Activated CD8-positive, alpha-beta T cell treated with anti-CD3 and anti-CD28 coated beads for 36 hours (primary cell): ENCODE data around the gene TSR3. TPM values are rescaled to one million over a fixed set of nuclear protein-coding genes. Genes with fewer than 3 reads are reported as not detected.
"Not testable (repeated sequence)": the region's sequence is repeated elsewhere in the genome, so short reads cannot be mapped to it uniquely, and the experiment has no call there.

ENCODE experiments used
- ATAC-seq: fragments of 200-7000 bp; cut with Tn5 transposase; one replicate; pipeline ENCODE4 v1.10.0; 2021; ENCODE audit warnings: mild to moderate bottlenecking, moderate library complexity
- CTCF ChIA-PET: fragments of 350-600 bp; sonication (Branson Sonifier 250); formaldehyde crosslinking; loops from one replicate; lab custom pipeline; 2021; ENCODE audit warnings: antibody characterized with exemption; lab: Charles Lee
- POLR2A ChIA-PET: fragments of 350-600 bp; sonication (Branson Sonifier 250); formaldehyde crosslinking; loops from one replicate; lab custom pipeline; 2021; ENCODE audit warnings: antibody characterized with exemption; lab: Charles Lee
- DNase-seq: peaks from one replicate; pipeline ENCODE4 v3.0.0-alpha.2; 2020
- H3K27ac Mint-ChIP-seq: one replicate; pipeline ENCODE4 v1.8.0; 2021; ENCODE audit warnings: mild to moderate bottlenecking, mixed read lengths
- H3K27me3 Mint-ChIP-seq: one replicate; pipeline ENCODE4 v1.8.0; 2021; ENCODE audit warnings: mixed read lengths
- H3K36me3 Mint-ChIP-seq: one replicate; pipeline ENCODE4 v1.8.0; 2021; ENCODE audit warnings: low read depth, mixed read lengths
- H3K4me1 Mint-ChIP-seq: one replicate; pipeline ENCODE4 v1.8.0; 2021; ENCODE audit warnings: low read depth, mixed read lengths
- H3K4me3 Mint-ChIP-seq: one replicate; pipeline ENCODE4 v1.8.0; 2021; ENCODE audit warnings: mild to moderate bottlenecking, moderate library complexity, mixed read lengths
- H3K9me3 Mint-ChIP-seq: one replicate; pipeline ENCODE4 v1.8.0; 2021; ENCODE audit warnings: mixed read lengths
- intact Hi-C: fragments of 100-400 bp; cut with micrococcal nuclease; formaldehyde crosslinking; loops from one replicate; pipeline ENCODE4 v1.10.0; 2022
- total RNA-seq, 2 experiments: library from RNA; stranded (reverse); gene quantifications; one replicate each; pipeline ENCODE4 v1.2.3, GENCODE V29; 2021
- TF ChIP-seq, protein P1 (sequence below): fragments of 200-600 bp; IDR thresholded peaks from one replicate; pipeline ENCODE4 v1.8.0; 2022; ENCODE audit warnings: antibody characterized with exemption, mild to moderate bottlenecking

TSR3 gene
- total RNA-seq, 2 experiments from 2014 or later, result 54.7 to 57.4 TPM

- Mint-ChIP-seq H3K4me1 (peaks cover 13% of the 10 kb centered on the region), H3K36me3 (no peaks in the 10 kb centered on the region), H3K27me3 (peaks cover 18% of the 10 kb centered on the region), H3K4me3 (no peak overlapping the region), H3K9me3 (no peaks in the 10 kb centered on the region), H3K27ac (no peak overlapping the region)
- ATAC-seq (no peak), DNase-seq (no peak)
- intact Hi-C loops, result no loop called here
- CTCF ChIA-PET, result interaction anchor here (1.0 kb wide), 1 partner anchor 18 kb away, joined by 3 read pairs; no protein-coding TSS in a partner anchor
- POLR2A ChIA-PET, result interaction anchor here (1.5 kb wide), 1 partner anchor 33 kb away, joined by 3 read pairs; no protein-coding TSS in a partner anchor
- TF ChIP-seq, protein P1, sequence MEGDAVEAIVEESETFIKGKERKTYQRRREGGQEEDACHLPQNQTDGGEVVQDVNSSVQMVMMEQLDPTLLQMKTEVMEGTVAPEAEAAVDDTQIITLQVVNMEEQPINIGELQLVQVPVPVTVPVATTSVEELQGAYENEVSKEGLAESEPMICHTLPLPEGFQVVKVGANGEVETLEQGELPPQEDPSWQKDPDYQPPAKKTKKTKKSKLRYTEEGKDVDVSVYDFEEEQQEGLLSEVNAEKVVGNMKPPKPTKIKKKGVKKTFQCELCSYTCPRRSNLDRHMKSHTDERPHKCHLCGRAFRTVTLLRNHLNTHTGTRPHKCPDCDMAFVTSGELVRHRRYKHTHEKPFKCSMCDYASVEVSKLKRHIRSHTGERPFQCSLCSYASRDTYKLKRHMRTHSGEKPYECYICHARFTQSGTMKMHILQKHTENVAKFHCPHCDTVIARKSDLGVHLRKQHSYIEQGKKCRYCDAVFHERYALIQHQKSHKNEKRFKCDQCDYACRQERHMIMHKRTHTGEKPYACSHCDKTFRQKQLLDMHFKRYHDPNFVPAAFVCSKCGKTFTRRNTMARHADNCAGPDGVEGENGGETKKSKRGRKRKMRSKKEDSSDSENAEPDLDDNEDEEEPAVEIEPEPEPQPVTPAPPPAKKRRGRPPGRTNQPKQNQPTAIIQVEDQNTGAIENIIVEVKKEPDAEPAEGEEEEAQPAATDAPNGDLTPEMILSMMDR, result peak; percentile 67
Measured at GRCh38 chr16:1330260-1330914, 21.3 kb downstream of the TSR3 start.

DNA sequence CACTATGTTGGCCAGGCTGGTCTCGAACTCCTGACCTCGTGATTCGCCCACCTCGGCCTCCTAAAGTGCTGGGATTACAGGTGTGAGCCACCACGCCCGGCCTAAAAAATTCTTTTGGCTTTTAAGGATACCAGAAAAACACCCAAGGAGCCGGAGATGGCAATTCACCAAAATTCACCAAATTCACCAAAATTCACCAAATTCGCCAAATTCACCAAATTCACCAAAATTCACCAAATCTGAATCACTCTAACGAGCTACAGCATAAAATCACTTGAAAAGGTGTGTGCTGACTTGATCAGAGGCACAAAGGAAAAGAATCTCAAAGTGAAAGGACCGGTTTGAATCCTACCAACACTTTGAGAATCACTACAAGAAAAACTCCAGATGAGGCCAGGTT lies 22.7 kb downstream of the TSR3 start:
- POLR2A ChIA-PET, intact Hi-C loops, H3K27ac Mint-ChIP-seq, DNase-seq, H3K9me3 Mint-ChIP-seq, H3K4me3 Mint-ChIP-seq, H3K36me3 Mint-ChIP-seq, ATAC-seq: not testable (repeated sequence)
- Mint-ChIP-seq H3K4me1 (peaks cover 13% of the 10 kb centered on the region), H3K27me3 (peaks cover 11% of the 10 kb centered on the region)
- CTCF ChIA-PET, result interaction anchor here (1.1 to 1.2 kb wide), 2 partner anchors 9 to 20 kb away, joined by 3 to 4 read pairs; no protein-coding TSS in a partner anchor

- H3K9me3 Mint-ChIP-seq, POLR2A ChIA-PET, CTCF ChIA-PET, DNase-seq, H3K27ac Mint-ChIP-seq, intact Hi-C loops, H3K4me3 Mint-ChIP-seq, ATAC-seq: not testable (repeated sequence)
- H3K36me3 Mint-ChIP-seq, result peaks cover 12% of the 10 kb centered on the region
- H3K4me1 Mint-ChIP-seq, result peaks cover 13% of the 10 kb centered on the region
- peaks cover 11% of the 10 kb centered on the region for H3K27me3 Mint-ChIP-seq
Measured at GRCh38 chr16:1328136-1328535, 23.5 kb downstream of the TSR3 start.

DNA sequence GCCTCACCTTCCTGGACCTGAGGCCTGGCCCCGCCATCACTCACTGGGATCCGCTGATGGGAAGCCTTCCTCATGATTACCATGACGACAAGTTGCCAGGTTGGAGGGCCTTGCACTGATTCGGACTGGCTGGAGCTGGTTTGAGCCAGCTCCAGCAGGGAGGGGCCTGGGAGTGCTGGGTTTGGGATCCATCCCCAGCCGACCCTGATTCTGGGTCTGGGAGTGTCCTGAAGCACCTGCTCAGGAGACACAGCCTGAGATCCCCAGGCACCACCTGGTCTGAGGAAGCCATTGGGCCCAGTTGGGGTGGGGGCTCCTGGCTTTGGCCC lies 24.1 kb downstream of the TSR3 start:
- POLR2A ChIA-PET, result no interaction called here

DNA sequence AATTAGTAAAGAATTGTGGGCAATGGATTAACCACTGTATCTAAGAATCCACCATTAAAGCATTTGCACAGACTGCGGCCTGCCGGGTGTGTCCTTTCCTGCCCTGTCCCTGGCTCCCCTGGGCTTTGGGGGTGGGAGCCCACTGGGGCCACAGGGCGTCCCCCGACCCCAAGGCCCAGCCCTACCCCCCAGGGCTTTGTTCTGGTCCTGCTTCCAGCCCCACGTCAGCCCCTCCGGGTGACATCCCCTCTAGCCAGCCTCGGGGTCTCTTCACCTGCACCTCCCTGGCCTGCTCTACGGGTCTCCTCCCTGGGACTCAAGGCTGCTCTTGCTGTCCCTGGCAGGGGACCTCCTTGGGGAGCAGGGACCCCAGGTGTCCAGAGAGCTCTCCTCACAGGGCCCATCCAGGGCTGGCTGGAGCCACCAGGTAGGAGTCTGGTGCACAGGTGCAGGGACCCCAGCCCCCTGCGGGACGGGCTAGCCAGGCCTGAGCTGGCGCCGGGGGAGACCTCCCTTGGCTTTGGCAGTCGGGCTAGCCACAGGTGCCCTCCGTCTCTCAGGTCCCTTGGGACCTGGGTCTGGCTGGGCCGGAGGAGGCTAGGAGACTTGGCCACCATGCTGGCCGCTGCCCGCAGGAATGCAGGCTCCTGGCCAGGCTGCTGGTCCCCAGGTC lies 24.6 kb downstream of the TSR3 start:
- peaks cover 8% of the 10 kb centered on the region for H3K4me1 Mint-ChIP-seq
- TF ChIP-seq, protein P1, result no peak
- no peak overlapping the region for H3K27ac Mint-ChIP-seq
- no peak for ATAC-seq
- no peak overlapping the region for H3K4me3 Mint-ChIP-seq
- intact Hi-C loops, result no loop called here
- no peak for DNase-seq
- no peaks in the 10 kb centered on the region for H3K9me3 Mint-ChIP-seq
- peaks cover 12% of the 10 kb centered on the region for H3K36me3 Mint-ChIP-seq
- peaks cover 6% of the 10 kb centered on the region for H3K27me3 Mint-ChIP-seq
- CTCF ChIA-PET, result no interaction called here
- POLR2A ChIA-PET, result interaction anchor here (1.1 to 1.4 kb wide), 2 partner anchors 13 to 16 kb away, joined by 4 read pairs; no protein-coding TSS in a partner anchor

More for the DNA sequence above, 24.1 kb downstream of the TSR3 start:
- no peak for DNase-seq
- no peak overlapping the region for H3K27ac Mint-ChIP-seq
- ATAC-seq, result no peak
- H3K36me3 Mint-ChIP-seq, result peaks cover 12% of the 10 kb centered on the region
- intact Hi-C loops, result no loop called here
- peaks cover 11% of the 10 kb centered on the region for H3K4me1 Mint-ChIP-seq
- TF ChIP-seq, protein P1, result no peak
- no peaks in the 10 kb centered on the region for H3K9me3 Mint-ChIP-seq
- peaks cover 9% of the 10 kb centered on the region for H3K27me3 Mint-ChIP-seq
- CTCF ChIA-PET, result no interaction called here
- H3K4me3 Mint-ChIP-seq, result no peak overlapping the region

- peaks cover 3% of the 10 kb centered on the region for H3K4me1 Mint-ChIP-seq
- intact Hi-C loops, result no loop called here
- H3K36me3 Mint-ChIP-seq, result peaks cover 12% of the 10 kb centered on the region
- DNase-seq (no peak), ATAC-seq (no peak)
- no peak overlapping the region for H3K4me3 Mint-ChIP-seq
- H3K9me3 Mint-ChIP-seq, result no peaks in the 10 kb centered on the region
- POLR2A ChIA-PET, result interaction anchor here (0.6 to 1.4 kb wide), 4 partner anchors 13 to 18 kb away, joined by 3 to 4 read pairs (median 4); no protein-coding TSS in a partner anchor
- CTCF ChIA-PET, result no interaction called here
- H3K27me3 Mint-ChIP-seq, result peaks cover 3% of the 10 kb centered on the region
- no peak overlapping the region for H3K27ac Mint-ChIP-seq
- TF ChIP-seq, protein P1, result no peak
Measured at GRCh38 chr16:1326391-1326790, 25.3 kb downstream of the TSR3 start.
